ENCODE data around the gene PGC.
A peak's percentile ranks its signal among the peaks of the same experiment; 100 is the strongest.

Gene PGC

DNA sequence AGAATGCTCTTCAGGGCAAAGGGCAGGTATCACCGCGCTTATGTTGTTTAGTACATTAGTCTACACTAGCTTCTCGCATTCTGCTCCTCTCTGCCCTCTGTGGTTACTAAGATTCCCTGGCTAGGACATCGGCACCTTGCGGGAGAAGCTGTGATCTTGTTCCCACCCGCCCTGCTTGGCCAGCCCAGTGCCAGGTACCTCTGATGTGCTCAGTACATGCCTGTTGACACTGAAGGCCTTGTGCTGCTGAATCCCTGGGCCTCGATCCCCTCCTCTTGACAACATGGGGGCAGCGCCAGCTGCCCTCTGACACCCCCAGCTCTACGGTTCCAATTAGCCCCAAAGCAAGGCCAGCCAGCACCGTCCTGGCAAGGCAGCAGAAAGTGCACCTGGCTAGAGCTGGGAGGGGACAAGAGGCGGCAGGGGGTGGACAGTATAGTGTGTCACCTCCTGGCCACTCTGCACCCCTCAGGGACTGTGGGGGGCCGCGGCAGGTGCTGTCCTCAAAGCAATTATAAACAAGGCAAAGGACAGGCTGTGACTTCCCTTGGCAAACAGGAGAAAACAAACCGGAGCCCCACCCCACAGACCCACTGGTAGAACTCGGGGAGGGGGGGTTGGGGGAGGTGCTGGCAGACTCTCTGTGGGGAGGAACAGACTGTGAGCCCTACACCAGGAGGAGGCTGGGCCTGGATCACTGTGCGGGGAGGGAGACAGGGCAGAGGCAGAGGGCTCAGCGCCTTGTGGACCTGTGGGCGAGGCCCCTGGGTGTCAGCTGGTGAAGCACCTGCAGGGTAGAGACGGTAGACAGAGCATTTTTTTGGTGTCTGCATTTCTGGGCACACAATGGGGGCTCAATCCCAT lies 18.9 kb downstream of the PGC start:
- no peak for DNase-seq

DNA sequence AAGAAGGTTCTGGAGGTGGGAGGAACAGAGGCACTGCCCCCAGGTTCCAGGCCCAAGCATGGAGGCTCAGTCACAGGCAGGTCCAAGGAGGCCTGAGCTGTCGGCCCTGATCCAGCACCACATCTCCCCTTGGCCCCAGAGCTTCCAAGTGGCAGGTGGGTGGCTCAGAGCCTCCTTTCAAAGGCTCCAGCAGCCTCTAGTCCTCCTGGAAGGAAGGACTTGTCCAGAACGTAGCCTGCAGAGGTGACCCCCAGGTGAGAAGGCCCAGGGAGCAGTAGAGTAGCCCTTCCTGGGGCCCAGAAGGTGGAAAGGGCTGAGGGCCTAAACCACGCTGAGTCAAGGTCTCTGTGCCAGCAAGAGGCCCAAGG lies 19.5 kb downstream of the PGC start:
- no peak for DNase-seq

DNA sequence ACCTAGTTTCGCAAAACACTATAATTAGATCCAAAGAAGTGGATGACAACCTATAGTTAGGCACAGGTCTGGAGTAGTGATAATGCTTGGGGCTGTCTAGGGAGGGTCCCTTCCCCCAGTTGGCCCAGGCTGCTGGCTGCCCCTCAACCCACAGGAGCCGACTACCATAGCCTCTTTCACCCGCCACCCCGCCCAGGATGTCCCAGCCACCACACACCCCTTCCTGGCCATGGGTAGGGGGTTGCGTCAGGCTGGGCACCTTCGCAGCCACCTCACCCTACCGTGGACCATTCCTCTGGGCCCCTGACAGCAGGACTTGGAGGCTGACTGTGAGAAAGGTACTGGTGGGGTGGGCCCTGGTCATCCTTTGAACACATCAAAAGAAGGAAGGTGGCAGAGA lies 20.3 kb downstream of the PGC start:
- DNase-seq = no peak

- peak; percentile 77 for DNase-seq
Observed at GRCh38 chr6:41724586-41725501, 22.4 kb downstream of the PGC start.

GRCh38 chr6:41724228-41724580 lies 23.0 kb downstream of the PGC start:
- no peak for DNase-seq

- no peak for DNase-seq
Observed at GRCh38 chr6:41723530-41724227, 23.5 kb downstream of the PGC start.

- DNase-seq = no peak
Observed at GRCh38 chr6:41722969-41723529, 24.1 kb downstream of the PGC start.

GRCh38 chr6:41721414-41721813 lies 25.8 kb downstream of the PGC start:
- DNase-seq = no peak

- no peak for DNase-seq
Observed at GRCh38 chr6:41720783-41721182, 26.4 kb downstream of the PGC start.

DNA sequence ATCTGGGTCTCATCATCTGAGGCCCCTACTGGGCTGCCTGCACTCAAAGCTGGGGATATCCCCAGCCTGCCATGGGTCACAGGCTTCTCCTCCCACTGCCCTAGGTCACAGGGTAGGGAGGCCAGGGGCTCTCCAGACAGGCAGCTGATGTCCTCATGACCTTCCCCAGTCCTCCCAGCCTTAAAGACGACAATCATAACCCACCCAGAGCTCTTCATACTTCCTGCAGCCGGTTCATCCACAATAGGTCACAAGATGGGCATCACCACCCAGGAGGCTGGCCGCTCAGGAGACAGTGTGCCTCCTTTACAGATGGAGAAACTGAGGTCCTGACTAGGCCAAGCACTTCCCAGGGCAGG lies 27.0 kb downstream of the PGC start:
- DNase-seq = no peak

GRCh38 chr6:41719436-41720261 lies 27.5 kb downstream of the PGC start:
- DNase-seq = no peak

GRCh38 chr6:41718828-41719227 lies 28.4 kb downstream of the PGC start:
- DNase-seq = no peak

DNA sequence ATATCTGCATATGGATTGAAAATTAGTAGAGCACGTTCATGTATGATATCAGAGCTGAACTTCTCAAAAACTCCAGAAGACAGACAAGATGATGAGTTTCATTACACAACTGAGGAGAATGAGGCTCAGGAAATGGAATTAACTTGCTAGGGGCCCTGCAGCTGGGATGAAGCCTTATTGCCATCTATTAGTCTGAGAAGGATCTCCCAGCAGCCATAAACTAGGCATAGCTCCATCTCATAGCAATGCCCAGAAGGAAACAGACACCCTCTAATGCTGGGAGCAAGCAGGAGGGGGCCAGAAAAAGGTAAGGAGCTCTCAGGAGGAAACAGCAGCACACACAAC lies 29.8 kb downstream of the PGC start:
- no peak for DNase-seq

DNA sequence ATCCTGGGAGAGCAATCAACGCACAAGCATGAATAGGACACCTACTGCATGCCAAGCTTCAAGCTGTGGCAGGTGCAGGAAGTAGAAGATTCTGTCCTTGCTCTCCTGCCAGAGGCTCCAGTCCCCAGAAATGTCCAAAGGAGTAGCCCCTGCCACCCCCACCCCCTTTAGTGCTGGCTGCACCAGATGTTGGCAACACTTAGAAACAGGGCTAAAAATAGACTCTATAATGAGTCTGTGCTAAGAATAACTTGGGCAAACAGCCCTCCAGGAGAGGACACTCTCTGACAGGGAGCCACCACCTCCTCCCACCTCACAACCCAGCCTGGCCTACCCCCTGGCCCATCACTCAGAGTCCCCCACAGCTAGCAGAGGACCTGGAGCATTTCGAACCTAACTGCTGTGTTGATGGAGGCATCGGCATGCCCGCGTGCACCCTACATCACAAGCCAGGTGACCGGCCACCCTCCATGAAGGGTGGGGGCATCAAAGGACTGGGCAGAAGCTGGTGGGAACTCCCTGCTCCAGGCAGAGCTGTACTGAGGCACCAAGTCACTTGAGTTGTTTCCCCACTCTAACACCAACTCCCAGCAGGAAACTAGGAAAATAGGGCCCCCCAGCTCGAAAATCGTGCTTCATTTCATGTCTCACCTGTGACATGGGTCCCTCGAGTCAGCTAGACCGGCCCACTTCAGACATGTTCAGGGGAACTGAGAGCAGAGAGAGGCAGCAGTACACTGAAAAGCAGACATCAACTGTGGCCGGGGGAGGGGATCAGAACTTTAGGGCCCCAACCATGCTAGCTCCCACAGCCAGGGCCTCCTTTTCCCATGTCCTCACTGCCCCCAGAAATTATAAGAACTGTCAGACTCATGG lies 30.4 kb downstream of the PGC start:
- no peak for DNase-seq

GRCh38 chr6:41715795-41716515 lies 31.2 kb downstream of the PGC start:
- DNase-seq = no peak

DNA sequence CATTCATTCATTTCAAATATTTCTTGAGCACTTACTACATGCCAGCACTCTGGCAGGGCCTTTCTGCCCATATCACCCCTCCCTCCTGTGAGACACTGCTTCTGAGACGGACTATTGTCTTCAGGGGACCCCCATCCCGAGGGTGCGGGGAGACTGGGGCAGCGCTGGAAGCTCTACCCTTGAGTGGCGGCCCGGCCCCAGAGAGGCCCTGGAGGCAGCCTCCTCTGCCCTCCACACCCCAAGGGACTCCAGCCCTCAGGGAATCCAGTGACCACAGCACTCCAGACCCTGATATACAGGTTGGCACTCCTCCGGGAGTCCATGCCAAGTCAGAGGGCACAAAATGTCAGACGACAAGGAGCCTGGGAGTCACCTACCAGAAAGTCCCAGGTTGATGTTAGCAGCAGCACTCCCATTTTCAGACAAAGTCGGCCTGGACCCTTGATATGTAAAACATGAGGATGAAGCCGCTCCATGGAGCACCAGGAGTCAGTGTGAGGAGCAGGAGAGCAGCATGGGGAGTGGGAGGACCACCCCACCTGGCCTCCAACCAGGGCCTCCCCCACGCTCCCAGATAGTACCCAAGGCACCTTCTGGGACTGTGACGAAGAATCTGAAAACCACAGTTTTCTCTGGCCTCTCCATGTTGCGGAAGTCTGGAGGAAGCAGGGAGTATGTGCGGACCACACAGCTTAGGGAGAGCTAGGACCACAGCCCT lies 32.5 kb downstream of the PGC start:
- no peak for DNase-seq

GRCh38 chr6:41713650-41714291 lies 33.4 kb downstream of the PGC start:
- no peak for DNase-seq

GRCh38 chr6:41713159-41713649 lies 34.0 kb downstream of the PGC start:
- DNase-seq = no peak

DNA sequence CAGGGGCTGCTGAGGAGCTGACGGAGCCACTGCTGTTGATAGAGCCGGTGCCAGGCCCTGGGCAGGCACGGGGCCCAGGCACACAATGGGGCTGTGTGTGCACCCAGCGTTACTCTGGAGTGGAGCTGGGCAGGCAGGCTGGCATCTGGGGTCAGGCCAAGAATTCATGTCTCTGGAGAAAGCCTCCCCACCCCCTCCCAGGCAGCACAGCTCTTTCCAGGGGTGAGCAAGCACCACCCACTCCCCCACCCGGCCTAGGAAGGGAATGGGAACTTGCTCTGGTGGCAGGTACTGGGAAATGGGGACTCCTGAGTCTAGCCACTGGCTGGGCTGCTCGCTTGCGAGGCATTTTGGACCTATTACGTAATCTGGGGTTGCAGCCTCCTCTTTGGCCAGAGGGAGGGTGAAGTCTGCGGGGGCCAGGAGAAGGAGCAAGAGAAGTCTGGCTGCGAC lies 34.5 kb downstream of the PGC start:
- no peak for DNase-seq
